GM19193 (cell line): ENCODE data around the gene MRPL17.

ENCODE experiments used
- POLR2A ChIP-seq: IDR thresholded peaks from 4 replicates; pipeline ENCODE4 v1.6.1; 2011; ENCODE audit not compliant: insufficient read depth, insufficient read length; ENCODE audit errors: extremely low read depth

MRPL17 gene

GRCh38 chr11:6630632-6631291 is 52.4 kb downstream of the MRPL17 start:
- no peak for TF ChIP-seq POLR2A
